Measurements from ENCODE around the gene CDH13. TPM values are rescaled to one million over a fixed set of nuclear protein-coding genes. Genes with fewer than 3 reads are reported as not detected.

CDH13 gene
- total and polyA plus RNA-seq, 10 of the 15 experiments (the other 5 are each of a cell fraction or from before 2014, with no cell fraction given) = under 0.01 to 0.05 TPM; not detected in 8

DNA sequence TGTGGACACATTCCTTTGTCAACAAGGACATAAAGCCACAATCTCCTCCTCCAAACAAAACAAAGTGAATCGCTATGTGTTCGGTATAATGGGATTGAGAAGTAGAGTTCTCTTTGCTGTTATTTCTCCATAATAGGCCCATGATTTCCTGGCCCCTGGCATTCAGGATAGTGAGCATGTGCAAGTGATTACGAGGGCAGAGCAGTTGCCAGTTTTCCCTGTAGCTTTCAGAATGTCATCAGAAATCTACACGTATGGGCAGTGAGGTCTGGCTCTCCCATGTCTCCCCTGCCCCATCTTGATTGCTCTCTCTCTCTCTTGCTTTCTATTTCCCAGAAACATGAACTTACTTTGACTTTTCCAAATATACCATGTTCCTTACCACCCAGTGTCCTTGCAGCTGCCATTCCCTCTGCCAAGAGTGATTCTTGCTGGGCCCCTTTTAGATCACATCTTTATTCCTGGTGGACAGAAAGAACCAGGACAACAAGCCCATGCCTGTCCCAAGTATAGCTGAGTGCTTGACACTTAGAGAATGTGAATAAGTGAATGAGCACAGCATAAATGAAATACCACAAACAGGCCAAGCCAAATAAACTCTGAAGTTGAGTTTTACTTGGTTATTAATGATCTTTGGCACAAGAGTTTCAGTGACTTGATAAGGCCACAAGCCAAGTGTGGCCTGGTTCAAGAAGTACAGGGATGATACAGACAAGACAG is 273.1 kb downstream of the CDH13 start:
- Histone ChIP-seq H3K27me3 (replicated peaks in 1 of 2; ENCODE audit: control insufficient read depth in 2 of 2, insufficient read depth in 2 of 2, low read length in 1 of 2) (no peaks in the 10 kb centered on the region; a peak in 1 of 4 replicates), H3K4me2 (ENCODE audit: control insufficient read depth, insufficient read depth) (no peak overlapping the region), H3K4me1 (ENCODE audit: control insufficient read depth, insufficient read depth, low read length) (no peaks in the 10 kb centered on the region), H3K79me2 (ENCODE audit: control insufficient read depth, insufficient read depth, low read length) (no peaks in the 10 kb centered on the region), H4K20me1 (ENCODE audit: control insufficient read depth, insufficient read depth) (no peaks in the 10 kb centered on the region), H3K36me3 (ENCODE audit: control insufficient read depth in 2 of 2, insufficient read depth in 2 of 2, low read length in 1 of 2) (no peaks in the 10 kb centered on the region), H2AFZ (ENCODE audit: control insufficient read depth, low read depth, low read length) (no peak overlapping the region), H3K9me3 (replicated peaks; ENCODE audit: control insufficient read depth, insufficient read depth, low read length) (no peaks in the 10 kb centered on the region), H3K9ac (ENCODE audit: control insufficient read depth, insufficient read depth, low read length) (no peak overlapping the region), H3K4me3 (no peak overlapping the region), H3K27ac (ENCODE audit: control insufficient read depth, insufficient read depth) (no peak overlapping the region)
- FAIRE-seq (no peak), ATAC-seq (no peak), DNase-seq (ENCODE audit: low read depth, low spot score) (no peak)
- SMC1A ChIA-PET (ENCODE audit: uncharacterized antibody, unreplicated experiment) = no interaction called here
- POLR2A ChIA-PET = no interaction called here
- no TSS peak for BruUV-seq (replicated peaks)
- CTCF ChIA-PET = no interaction called here
- intact Hi-C loops (cut with micrococcal nuclease; ENCODE audit: unreplicated experiment) (no loop called here), in situ Hi-C loops (cut with MboI) (no loop called here)
- WGBS (ENCODE audit: insufficient coverage, insufficient replicate concordance, low lambda C conversion rate, missing lambda C conversion rate) = 46% methylated on average over 3 of the region's 4 CpGs
- no peak for TF ChIP-seq CHD4 (IDR thresholded peaks at IDR 0.05)
- RAD21 ChIA-PET (ENCODE audit: unreplicated experiment) = no interaction called here

- Histone ChIP-seq H3K4me2 (ENCODE audit: control insufficient read depth, insufficient read depth) (no peak overlapping the region), H3K4me1 (ENCODE audit: control insufficient read depth, insufficient read depth, low read length) (no peaks in the 10 kb centered on the region), H3K27ac (ENCODE audit: control insufficient read depth, insufficient read depth) (no peak overlapping the region), H3K9ac (ENCODE audit: control insufficient read depth, insufficient read depth, low read length) (no peak overlapping the region), H2AFZ (ENCODE audit: control insufficient read depth, low read depth, low read length) (no peak overlapping the region), H3K4me3 (no peak overlapping the region), H4K20me1 (ENCODE audit: control insufficient read depth, insufficient read depth) (no peaks in the 10 kb centered on the region), H3K36me3 (ENCODE audit: control insufficient read depth in 2 of 2, insufficient read depth in 2 of 2, low read length in 1 of 2) (no peaks in the 10 kb centered on the region), H3K9me3 (replicated peaks; ENCODE audit: control insufficient read depth, insufficient read depth, low read length) (no peaks in the 10 kb centered on the region), H3K27me3 (replicated peaks in 1 of 2; ENCODE audit: control insufficient read depth in 2 of 2, insufficient read depth in 2 of 2, low read length in 1 of 2) (no peaks in the 10 kb centered on the region; a peak in 1 of 4 replicates), H3K79me2 (ENCODE audit: control insufficient read depth, insufficient read depth, low read length) (no peaks in the 10 kb centered on the region)
- in situ Hi-C loops (cut with MboI) (no loop called here), intact Hi-C loops (cut with micrococcal nuclease; ENCODE audit: unreplicated experiment) (no loop called here)
- no TSS peak for BruUV-seq (replicated peaks)
- ChIA-PET POLR2A (no interaction called here), CTCF (no interaction called here), RAD21 (ENCODE audit: unreplicated experiment) (no interaction called here), SMC1A (ENCODE audit: uncharacterized antibody, unreplicated experiment) (no interaction called here)
- FAIRE-seq (no peak), ATAC-seq (no peak), DNase-seq (ENCODE audit: low read depth, low spot score) (no peak)
- 30% methylated on average over 8 of the region's 8 CpGs for WGBS (ENCODE audit: insufficient coverage, insufficient replicate concordance, low lambda C conversion rate, missing lambda C conversion rate)
- TF ChIP-seq SUPT20H (IDR thresholded peaks at IDR 0.05; ENCODE audit: borderline replicate concordance, control insufficient read depth, low read depth, low read length) (no peak), SKIL (IDR thresholded peaks at IDR 0.05; ENCODE audit: low read depth, poor library complexity, severe bottlenecking) (no peak), KDM1A (IDR thresholded peaks at IDR 0.05; ENCODE audit: borderline replicate concordance) (no peak), CREM (IDR thresholded peaks at IDR 0.05; ENCODE audit: low read depth) (no peak), SP1 (IDR thresholded peaks at IDR 0.05; ENCODE audit: low read depth, low read length) (no peak), NR2C1 (IDR thresholded peaks at IDR 0.05) (no peak), PRDM15 (CRISPR knock-in tag; IDR thresholded peaks at IDR 0.05) (no peak), TARDBP (IDR thresholded peaks at IDR 0.05; ENCODE audit: borderline replicate concordance) (no peak), ZNF207 (IDR thresholded peaks at IDR 0.05; ENCODE audit: borderline replicate concordance) (no peak), DPF2 (IDR thresholded peaks at IDR 0.05) (no peak), GATAD2B (conservative IDR thresholded peaks at IDR 0.05; ENCODE audit: low read depth) (no peak), SIN3A (IDR thresholded peaks at IDR 0.05; ENCODE audit: low read depth, low read length) (no peak)
Measured at GRCh38 chr16:82900559-82900958, 273.8 kb downstream of the CDH13 start.
